ENCODE data around the gene VDR.
A peak's percentile ranks its signal among the peaks of the same experiment; 100 is the strongest.
"Not testable (repeated sequence)": the region's sequence is repeated elsewhere in the genome, so short reads cannot be mapped to it uniquely, and the experiment has no call there.

Gene VDR

DNA sequence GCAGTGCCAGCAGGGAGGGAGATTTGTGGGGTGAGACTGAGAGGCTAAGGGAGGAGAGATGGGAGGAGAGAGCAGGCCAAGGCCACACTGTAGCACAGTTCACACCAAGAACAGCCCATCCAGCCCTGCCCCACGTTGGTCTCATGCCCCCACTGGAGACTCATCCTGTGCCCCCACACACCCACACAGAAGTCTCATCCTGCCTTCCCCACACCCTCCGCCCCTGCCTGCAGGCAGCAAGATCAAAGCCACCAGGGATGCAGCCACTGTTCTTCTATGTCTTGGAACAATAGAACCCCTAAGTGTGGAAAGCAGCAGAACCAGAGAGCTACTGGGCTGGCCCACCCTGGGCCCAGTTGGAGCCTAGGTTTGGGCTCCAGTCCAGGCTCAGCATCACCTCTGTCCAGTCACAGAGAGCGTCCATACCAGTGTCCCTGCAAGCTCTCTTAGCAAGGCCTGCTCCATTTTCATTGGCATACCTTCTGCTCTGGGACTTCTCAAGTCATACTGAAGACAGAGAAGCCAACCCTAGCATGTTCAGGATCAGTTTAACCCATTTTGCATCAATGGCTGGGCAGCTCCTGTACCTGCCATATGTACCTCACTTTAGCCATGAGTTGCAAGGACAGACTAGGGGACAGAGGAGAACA is 53.4 kb downstream of the VDR start:
- DNase-seq (ENCODE audit: extremely low read depth in 1 of 2, low read depth in 1 of 2) = no peak

GRCh38 chr12:47850153-47851084 is 54.4 kb downstream of the VDR start:
- DNase-seq (ENCODE audit: extremely low read depth in 1 of 2, low read depth in 1 of 2) = no peak

GRCh38 chr12:47849261-47849660 is 55.5 kb downstream of the VDR start:
- no peak for DNase-seq (ENCODE audit: extremely low read depth in 1 of 2, low read depth in 1 of 2)

GRCh38 chr12:47848853-47849252 is 55.9 kb downstream of the VDR start:
- no peak for DNase-seq (ENCODE audit: extremely low read depth in 1 of 2, low read depth in 1 of 2)

GRCh38 chr12:47846294-47846996 is 58.3 kb downstream of the VDR start:
- DNase-seq (ENCODE audit: extremely low read depth in 1 of 2, low read depth in 1 of 2) = no peak

DNA sequence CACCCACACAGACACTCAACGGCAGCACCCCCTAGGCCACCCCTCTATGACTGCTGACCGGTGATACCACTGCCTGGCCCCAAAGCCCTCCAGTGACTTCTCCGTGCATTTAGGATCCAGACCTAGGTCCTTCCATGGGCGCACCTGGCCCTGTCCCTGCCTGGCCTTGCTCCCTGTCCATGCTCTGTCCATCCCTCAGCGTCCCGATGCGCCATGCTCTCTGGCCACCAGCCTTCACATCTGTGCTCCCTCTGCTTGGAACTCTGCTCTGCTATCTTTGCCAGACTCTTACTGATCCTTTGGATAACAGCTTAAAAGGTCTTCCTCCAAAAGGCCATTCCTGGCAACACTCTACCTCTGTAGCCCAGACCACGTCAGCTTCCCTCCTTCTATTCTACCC is 59.7 kb downstream of the VDR start:
- DNase-seq (ENCODE audit: extremely low read depth in 1 of 2, low read depth in 1 of 2) = no peak

DNA sequence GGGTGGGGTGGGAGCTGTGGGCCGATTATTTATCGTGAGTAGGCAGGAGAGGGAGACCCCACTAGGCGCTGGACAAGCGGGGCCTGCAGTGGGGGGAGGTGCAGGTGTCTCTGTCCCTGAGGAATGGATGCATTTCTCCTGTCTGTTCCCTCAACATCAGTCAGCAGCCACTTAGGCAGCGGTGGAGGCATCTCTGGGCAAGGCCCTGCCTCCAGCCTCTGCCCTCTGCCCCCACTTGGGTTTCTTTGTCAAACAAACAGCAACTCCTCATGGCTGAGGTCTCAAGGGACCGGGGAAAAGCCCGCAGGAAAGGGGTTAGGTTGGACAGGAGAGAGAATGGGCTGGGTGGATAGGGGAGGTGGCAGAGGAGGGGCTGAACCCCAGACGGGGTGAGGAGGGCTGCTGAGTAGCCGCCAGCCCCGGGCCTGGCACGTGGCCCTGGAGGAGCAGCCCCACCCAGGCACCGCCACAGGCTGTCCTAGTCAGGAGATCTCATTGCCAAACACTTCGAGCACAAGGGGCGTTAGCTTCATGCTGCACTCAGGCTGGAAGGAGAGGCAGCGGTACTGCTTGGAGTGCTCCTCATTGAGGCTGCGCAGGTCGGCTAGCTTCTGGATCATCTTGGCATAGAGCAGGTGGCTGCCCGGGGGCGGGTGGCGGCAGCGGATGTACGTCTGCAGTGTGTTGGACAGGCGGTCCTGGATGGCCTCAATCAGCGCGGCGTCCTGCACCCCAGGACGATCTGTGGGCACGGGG is 60.4 kb downstream of the VDR start:
- DNase-seq (ENCODE audit: extremely low read depth in 1 of 2, low read depth in 1 of 2) = no peak

DNA sequence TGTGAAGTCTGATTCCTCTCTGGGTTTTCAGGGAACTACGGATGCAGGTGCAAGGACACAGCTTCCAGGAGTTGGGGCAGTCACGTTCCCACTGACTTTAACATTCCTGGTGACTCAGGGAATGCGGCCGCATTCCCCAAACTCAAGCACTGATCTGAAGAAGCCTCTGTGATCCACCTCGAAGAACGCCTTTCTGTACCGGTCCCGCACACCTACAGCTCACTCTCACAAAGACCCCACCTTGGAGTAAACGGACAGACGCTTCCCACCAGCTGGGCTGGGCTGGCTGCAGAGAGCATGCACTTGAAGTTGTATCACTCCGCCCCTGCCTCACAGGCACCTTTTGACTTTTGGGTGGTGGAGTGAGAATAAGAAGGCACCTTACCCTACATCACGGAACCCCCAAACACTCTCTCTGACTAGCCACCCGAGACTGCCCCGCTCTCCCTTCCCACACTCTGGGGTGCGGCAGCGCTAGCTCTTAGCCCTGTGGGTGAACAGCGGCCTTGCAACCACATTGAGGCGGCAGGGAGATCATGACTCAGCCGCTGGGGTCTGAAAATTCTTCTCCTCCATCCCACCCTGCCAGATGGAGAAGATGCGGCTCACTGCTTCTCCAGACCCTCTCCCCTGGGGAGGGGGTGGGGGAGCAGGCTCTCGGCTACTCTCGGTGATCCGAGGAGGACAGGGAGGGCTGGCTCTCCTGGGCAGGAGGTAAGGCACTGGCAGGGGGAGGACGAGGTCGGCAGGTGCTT is 61.4 kb downstream of the VDR start:
- no peak for DNase-seq (ENCODE audit: extremely low read depth in 1 of 2, low read depth in 1 of 2)

DNA sequence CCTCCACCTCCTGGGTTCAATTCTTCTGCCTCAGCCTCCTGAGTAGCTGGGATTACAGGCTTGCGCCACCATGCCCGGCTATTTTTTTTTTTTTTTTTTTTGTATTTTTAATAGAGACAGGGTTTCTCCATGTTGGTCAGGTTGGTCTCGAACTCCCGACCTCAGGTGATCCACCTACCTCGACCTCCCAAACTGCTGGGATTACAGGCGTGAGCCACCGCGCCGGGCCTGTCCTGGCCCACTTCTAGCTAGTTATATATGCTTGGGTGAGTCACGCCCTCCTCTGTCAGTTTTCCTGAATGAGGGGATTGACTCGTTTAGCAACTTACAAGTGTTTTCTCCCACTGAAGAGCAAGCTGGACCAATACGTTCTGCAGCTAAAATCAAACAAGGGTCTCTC is 62.3 kb downstream of the VDR start:
- not testable (repeated sequence) for DNase-seq (ENCODE audit: extremely low read depth in 1 of 2, low read depth in 1 of 2)

DNA sequence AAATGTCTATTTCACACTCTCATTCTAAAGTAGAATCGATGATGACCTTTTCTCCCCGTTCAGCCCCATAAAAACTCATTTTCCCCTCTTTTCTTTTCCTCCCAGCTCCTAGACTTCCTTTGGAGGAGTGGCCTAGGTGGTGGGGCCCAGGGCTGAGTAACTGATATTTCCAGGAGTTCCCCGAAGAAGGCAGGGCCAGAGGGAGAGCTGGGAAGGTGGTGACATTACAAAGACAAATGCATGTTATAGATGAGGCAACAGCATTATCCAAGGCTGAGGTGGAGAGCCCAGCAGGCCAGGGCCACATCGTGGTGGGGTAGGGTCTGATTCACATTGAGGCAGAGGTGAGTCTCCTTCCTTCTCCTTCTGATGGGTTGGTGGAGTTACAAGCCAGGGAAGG is 62.9 kb downstream of the VDR start:
- no peak for DNase-seq (ENCODE audit: extremely low read depth in 1 of 2, low read depth in 1 of 2)

- DNase-seq (ENCODE audit: extremely low read depth in 1 of 2, low read depth in 1 of 2) = no peak
Measured at GRCh38 chr12:47841501-47841900, 63.3 kb downstream of the VDR start.

GRCh38 chr12:47840571-47840970 is 64.2 kb downstream of the VDR start:
- no peak for DNase-seq (ENCODE audit: extremely low read depth in 1 of 2, low read depth in 1 of 2)

DNA sequence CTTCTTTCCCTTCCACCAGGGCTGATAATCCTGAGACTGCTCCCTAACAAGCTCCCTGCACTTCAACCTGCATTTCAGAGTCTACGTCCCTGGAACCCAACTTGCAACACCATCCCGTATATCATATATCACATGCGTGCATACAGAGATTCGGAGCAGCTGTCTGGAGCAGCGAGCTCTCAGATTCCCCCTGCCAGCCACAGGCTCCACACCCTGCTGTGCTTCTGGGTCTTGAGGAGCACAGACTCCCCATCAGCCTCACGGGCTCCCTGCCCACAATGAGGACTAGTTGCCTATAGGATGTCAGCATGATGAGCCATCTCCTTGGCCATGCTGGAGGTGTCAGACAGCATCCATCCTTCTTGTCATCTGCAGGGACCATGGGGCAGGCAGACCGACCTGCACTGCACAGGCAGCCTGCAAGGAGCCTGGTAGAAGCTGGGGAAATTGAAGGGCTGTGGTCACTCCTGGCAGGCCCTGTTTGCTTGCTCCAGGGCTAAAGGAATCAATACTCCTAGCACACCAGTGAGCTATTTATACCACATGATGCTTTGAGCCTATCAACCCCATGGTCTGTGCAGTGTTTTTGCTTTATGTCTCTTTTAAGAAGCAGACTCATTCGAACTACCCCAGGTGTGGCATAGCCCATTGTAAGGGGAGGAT is 65.4 kb downstream of the VDR start:
- DNase-seq (ENCODE audit: extremely low read depth in 1 of 2, low read depth in 1 of 2) = no peak

GRCh38 chr12:47838286-47838931 is 66.4 kb downstream of the VDR start:
- no peak for DNase-seq (ENCODE audit: extremely low read depth in 1 of 2, low read depth in 1 of 2)

- DNase-seq (ENCODE audit: extremely low read depth in 1 of 2, low read depth in 1 of 2) = peak; percentile 40 to 58
Measured at GRCh38 chr12:47837190-47838171, 67.3 kb downstream of the VDR start.

DNA sequence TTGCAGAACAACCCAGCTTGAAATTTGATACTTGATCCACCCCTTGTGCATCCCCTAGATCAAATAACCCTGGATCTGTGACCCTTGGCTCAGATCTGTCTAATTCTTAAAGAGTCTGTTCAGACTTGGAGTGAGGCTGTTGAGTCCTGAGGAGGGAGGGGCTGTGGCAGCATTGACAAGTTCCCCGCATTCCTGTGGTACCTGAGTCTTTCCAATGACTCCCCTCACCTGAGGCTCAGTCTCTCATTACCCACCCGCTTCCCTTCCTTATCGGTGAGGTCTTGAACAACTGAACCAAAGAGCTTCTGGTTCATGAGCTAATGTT is 69.0 kb downstream of the VDR start:
- DNase-seq (ENCODE audit: extremely low read depth in 1 of 2, low read depth in 1 of 2) = no peak

- no peak for DNase-seq (ENCODE audit: extremely low read depth in 1 of 2, low read depth in 1 of 2)
Measured at GRCh38 chr12:47835006-47835830, 69.6 kb downstream of the VDR start.
